PFSK-1 (cell line): Measurements from ENCODE around the gene GRID1.

Experiments used
- FOXP2 ChIP-seq: optimal IDR thresholded peaks from 2 replicates; pipeline ENCODE3; 2011; ENCODE audit warnings: borderline replicate concordance, control low read depth, inconsistent platforms; ENCODE audit not compliant: insufficient read depth; ENCODE audit errors: extremely low read length, extremely low read depth
- POLR2AphosphoS5 ChIP-seq: IDR thresholded peaks from 2 replicates; pipeline ENCODE4 v1.6.1; 2012; ENCODE audit warnings: low read depth, mild to moderate bottlenecking, control low read depth, low read length, moderate library complexity
- SIN3A ChIP-seq: IDR thresholded peaks from 2 replicates; pipeline ENCODE4 v1.6.1; 2012; ENCODE audit warnings: mild to moderate bottlenecking, low read length, moderate library complexity, borderline replicate concordance; ENCODE audit not compliant: insufficient read depth
- TAF1 ChIP-seq: IDR thresholded peaks from 2 replicates; pipeline ENCODE4 v1.6.1; 2012; ENCODE audit warnings: low read length, control low read depth, borderline replicate concordance; ENCODE audit not compliant: insufficient read depth
- TF ChIP-seq, protein P1 (sequence below), 2 experiments: IDR thresholded peaks; 2 replicates each; pipeline versions ENCODE4 v1.6.1 to v1.8.0; 2011 to 2012; ENCODE audit warnings: low read depth in 2 of 2, low read length in 2 of 2, control low read depth in 1 of 2, inconsistent platforms in 1 of 2, mild to moderate bottlenecking in 1 of 2, moderate library complexity in 1 of 2; ENCODE audit not compliant: insufficient read depth in 1 of 2

GRID1 gene

GRCh38 chr10:86213148-86213547 is 153.4 kb downstream of the GRID1 start:
- TF ChIP-seq, protein P1, sequence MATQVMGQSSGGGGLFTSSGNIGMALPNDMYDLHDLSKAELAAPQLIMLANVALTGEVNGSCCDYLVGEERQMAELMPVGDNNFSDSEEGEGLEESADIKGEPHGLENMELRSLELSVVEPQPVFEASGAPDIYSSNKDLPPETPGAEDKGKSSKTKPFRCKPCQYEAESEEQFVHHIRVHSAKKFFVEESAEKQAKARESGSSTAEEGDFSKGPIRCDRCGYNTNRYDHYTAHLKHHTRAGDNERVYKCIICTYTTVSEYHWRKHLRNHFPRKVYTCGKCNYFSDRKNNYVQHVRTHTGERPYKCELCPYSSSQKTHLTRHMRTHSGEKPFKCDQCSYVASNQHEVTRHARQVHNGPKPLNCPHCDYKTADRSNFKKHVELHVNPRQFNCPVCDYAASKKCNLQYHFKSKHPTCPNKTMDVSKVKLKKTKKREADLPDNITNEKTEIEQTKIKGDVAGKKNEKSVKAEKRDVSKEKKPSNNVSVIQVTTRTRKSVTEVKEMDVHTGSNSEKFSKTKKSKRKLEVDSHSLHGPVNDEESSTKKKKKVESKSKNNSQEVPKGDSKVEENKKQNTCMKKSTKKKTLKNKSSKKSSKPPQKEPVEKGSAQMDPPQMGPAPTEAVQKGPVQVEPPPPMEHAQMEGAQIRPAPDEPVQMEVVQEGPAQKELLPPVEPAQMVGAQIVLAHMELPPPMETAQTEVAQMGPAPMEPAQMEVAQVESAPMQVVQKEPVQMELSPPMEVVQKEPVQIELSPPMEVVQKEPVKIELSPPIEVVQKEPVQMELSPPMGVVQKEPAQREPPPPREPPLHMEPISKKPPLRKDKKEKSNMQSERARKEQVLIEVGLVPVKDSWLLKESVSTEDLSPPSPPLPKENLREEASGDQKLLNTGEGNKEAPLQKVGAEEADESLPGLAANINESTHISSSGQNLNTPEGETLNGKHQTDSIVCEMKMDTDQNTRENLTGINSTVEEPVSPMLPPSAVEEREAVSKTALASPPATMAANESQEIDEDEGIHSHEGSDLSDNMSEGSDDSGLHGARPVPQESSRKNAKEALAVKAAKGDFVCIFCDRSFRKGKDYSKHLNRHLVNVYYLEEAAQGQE (IDR thresholded peaks at IDR 0.05; ENCODE audit: insufficient read depth in 1 of 2, low read depth in 2 of 2, low read length in 2 of 2): no peak
- no peak for TF ChIP-seq POLR2AphosphoS5
- no peak for TF ChIP-seq TAF1
- TF ChIP-seq SIN3A: no peak
- TF ChIP-seq FOXP2: no peak

DNA sequence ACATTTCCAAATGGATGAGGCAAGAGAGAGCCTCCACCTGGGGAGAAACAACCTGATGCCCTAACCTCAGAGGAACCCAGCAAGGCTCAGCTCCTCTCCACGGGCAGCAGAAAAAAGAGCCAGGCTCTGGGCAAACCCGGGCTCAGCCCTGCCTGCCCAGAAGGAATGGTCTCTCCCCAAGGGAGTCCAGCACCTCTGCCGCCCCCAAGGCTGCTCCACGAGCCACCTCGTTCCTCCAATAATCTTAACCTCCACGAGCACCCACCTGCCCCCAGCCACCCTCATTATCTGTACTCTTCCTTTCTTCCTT is 154.2 kb downstream of the GRID1 start:
- TF ChIP-seq, protein P1 (IDR thresholded peaks at IDR 0.05; ENCODE audit: insufficient read depth in 1 of 2, low read depth in 2 of 2, low read length in 2 of 2): no peak
- no peak for TF ChIP-seq SIN3A
- TF ChIP-seq FOXP2: no peak
- TF ChIP-seq POLR2AphosphoS5: no peak
- TF ChIP-seq TAF1: no peak

DNA sequence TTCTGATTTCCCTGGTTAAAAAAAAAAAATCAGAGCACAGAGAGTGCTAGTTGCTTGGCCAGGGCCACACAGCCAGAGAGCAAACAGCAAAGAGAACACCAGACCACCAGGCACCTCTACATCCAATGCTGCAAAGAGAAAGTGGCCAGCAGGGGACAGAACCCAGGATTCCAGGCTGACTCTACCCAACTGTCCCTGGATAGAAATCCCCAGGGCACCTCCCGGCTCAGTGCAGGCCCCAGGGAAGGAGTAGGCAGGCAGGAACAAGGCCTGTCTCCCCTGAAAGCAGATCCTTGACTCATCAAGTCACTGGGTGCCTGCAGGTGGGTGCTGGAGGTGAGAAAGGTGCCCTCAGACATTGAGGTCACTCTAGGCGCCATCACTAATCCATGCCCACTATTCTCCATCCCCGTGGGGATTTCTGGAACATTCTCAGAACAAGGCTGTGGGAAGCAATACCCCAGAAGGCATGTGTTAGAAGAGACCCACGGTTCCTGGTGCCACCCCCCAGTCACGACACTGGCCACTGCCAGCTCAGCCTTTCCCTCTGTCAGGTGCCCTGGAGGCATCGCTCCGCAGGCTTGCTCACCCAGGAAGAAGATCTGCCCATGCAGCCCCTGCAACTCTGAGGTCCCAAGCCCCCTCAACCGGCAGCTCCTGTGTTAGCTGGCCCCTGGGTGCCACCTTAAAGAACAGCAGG is 154.8 kb downstream of the GRID1 start:
- TF ChIP-seq TAF1: no peak
- TF ChIP-seq, protein P1 (IDR thresholded peaks at IDR 0.05; ENCODE audit: insufficient read depth in 1 of 2, low read depth in 2 of 2, low read length in 2 of 2): no peak
- TF ChIP-seq POLR2AphosphoS5: no peak
- no peak for TF ChIP-seq SIN3A
- no peak for TF ChIP-seq FOXP2

DNA sequence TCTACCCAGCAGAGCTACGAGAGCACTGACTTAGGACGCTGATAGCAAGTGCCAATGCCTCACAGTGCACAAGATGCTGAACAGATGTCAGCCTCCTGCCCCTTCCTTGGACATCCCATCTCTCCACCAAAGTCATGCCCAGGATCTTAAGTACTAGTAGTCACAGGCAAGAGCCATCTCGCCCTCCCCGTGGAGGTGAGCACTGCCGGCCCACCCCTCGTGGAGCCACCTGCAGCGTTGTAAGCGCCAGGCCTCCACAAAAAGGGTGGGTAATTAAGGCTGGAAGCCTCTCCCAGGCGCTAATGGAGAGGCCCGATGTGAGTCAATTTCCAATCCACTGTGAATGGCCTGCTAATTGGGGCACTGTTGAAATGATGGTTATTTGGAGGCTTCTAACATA is 156.2 kb downstream of the GRID1 start:
- TF ChIP-seq, protein P1 (IDR thresholded peaks at IDR 0.05; ENCODE audit: insufficient read depth in 1 of 2, low read depth in 2 of 2, low read length in 2 of 2): no peak
- TF ChIP-seq TAF1 (no peak), POLR2AphosphoS5 (no peak), FOXP2 (no peak), SIN3A (no peak)

DNA sequence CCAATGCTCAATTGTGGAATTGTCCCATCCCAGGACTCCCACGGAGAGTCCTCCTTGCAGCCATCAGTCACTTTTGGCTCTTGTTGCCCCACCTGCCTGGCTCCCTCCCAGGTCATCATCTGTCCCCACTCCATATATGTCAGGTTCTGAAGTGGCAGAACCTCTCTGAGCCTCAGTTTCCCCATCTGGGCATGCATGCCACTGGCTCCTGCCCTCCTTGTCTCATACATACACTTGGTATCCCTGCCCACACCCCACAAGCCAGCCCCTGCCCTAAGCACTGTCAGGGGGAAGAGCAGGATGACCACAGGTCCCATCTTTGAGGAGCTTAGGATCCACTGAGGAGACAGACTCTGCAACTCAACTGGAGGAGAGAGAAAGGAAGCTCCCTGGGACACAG is 156.9 kb downstream of the GRID1 start:
- TF ChIP-seq POLR2AphosphoS5 (no peak), TAF1 (no peak), FOXP2 (no peak), SIN3A (no peak)
- TF ChIP-seq, protein P1 (IDR thresholded peaks at IDR 0.05; ENCODE audit: insufficient read depth in 1 of 2, low read depth in 2 of 2, low read length in 2 of 2): no peak
